OCI-LY1 (cell line): ENCODE data around the gene HSPH1.

Experiments used
- H2AFZ ChIP-seq: fragments of 200-600 bp; sonication (generic), shearing (Covaris generic); 2 replicates; pipeline ENCODE4 v1.6.0; 2014; ENCODE audit warnings: antibody characterized with exemption, mild to moderate bottlenecking, low read length
- H3F3A ChIP-seq: fragments of 200-600 bp; sonication (generic), shearing (Covaris generic); 2 replicates; pipeline ENCODE4 v1.6.0; 2014; ENCODE audit warnings: mild to moderate bottlenecking, antibody characterized with exemption, low read length, moderate library complexity; ENCODE audit not compliant: insufficient read depth
- H3K27ac ChIP-seq: fragments of 200-600 bp; sonication (generic); 2 replicates; pipeline ENCODE4 v1.5.1; 2014; ENCODE audit warnings: low read length, mixed run types, mild to moderate bottlenecking, low read depth; ENCODE audit not compliant: poor library complexity, severe bottlenecking
- H3K27me3 ChIP-seq: fragments of 200-600 bp; sonication (generic); 2 replicates; pipeline ENCODE4 v1.6.0; 2014; ENCODE audit warnings: antibody characterized with exemption, mild to moderate bottlenecking, low read length, moderate library complexity; ENCODE audit not compliant: insufficient read depth
- H3K36me3 ChIP-seq: fragments of 200-600 bp; sonication (generic); 2 replicates; pipeline ENCODE4 v1.6.1; 2014; ENCODE audit warnings: mild to moderate bottlenecking, antibody characterized with exemption, low read length, moderate library complexity, mixed read lengths; ENCODE audit not compliant: insufficient read depth
- H3K4me1 ChIP-seq: fragments of 200-600 bp; sonication (generic); 2 replicates; pipeline ENCODE4 v1.5.1; 2014; ENCODE audit warnings: mild to moderate bottlenecking, low read length, moderate library complexity; ENCODE audit not compliant: insufficient read depth, severe bottlenecking
- H3K4me2 ChIP-seq: fragments of 200-600 bp; sonication (generic), shearing (Covaris generic); 2 replicates; pipeline ENCODE4 v1.6.1; 2014; ENCODE audit warnings: low read length
- H3K4me3 ChIP-seq: fragments of 200-600 bp; sonication (generic); 2 replicates; pipeline ENCODE4 v1.5.1; 2014; ENCODE audit warnings: low read length, low read depth, mild to moderate bottlenecking, mixed read lengths; ENCODE audit not compliant: poor library complexity, severe bottlenecking
- H3K79me2 ChIP-seq: fragments of 200-600 bp; shearing (Covaris generic); 2 replicates; pipeline ENCODE4 v1.6.1; 2016; ENCODE audit warnings: mixed run types, low read length, mixed read lengths; ENCODE audit not compliant: insufficient read depth
- H3K9ac ChIP-seq: fragments of 200-600 bp; sonication (generic), shearing (Covaris generic); 2 replicates; pipeline ENCODE4 v1.6.1; 2014; ENCODE audit warnings: mild to moderate bottlenecking, low read length, mixed read lengths
- H3K9me2 ChIP-seq: fragments of 200-600 bp; sonication (generic), shearing (Covaris generic); 2 replicates; pipeline ENCODE4 v1.6.1; 2014; ENCODE audit warnings: low read depth, mild to moderate bottlenecking, low read length, mixed read lengths
- H3K9me3 ChIP-seq: fragments of 200-600 bp; shearing (Covaris generic); 2 replicates; pipeline ENCODE4 v1.6.1; 2014; ENCODE audit warnings: low read length, mixed read lengths
- H4K20me1 ChIP-seq: fragments of 200-600 bp; sonication (generic), shearing (Covaris generic); 2 replicates; pipeline ENCODE4 v1.6.0; 2016; ENCODE audit warnings: mild to moderate bottlenecking, low read length; ENCODE audit not compliant: insufficient read depth
- CTCF ChIP-seq: fragments of 200-600 bp; sonication (generic), shearing (Covaris generic); IDR thresholded peaks from 2 replicates; pipeline ENCODE4 v1.5.1; 2017; ENCODE audit warnings: mild to moderate bottlenecking, antibody characterized with exemption, low read length, moderate library complexity, mixed read lengths
- EZH2 ChIP-seq: fragments of 200-600 bp; sonication (generic), shearing (Covaris generic); IDR thresholded peaks from 2 replicates; pipeline ENCODE4 v1.8.0; 2017; ENCODE audit warnings: borderline replicate concordance, mixed run types, mild to moderate bottlenecking, antibody characterized with exemption, low read length, moderate library complexity, mixed read lengths

Gene HSPH1

GRCh38 chr13:31150315-31150985 lies 11.3 kb downstream of the HSPH1 start:
- Histone ChIP-seq H2AFZ (no peak overlapping the region), H3K36me3 (peaks cover 100% of the 10 kb centered on the region), H3K27ac (no peak overlapping the region), H4K20me1 (no peaks in the 10 kb centered on the region), H3K9ac (no peak overlapping the region), H3F3A (no peaks in the 10 kb centered on the region), H3K4me1 (no peaks in the 10 kb centered on the region), H3K79me2 (no peaks in the 10 kb centered on the region), H3K4me2 (no peak overlapping the region), H3K9me2 (no peaks in the 10 kb centered on the region), H3K4me3 (no peak overlapping the region), H3K9me3 (no peaks in the 10 kb centered on the region), H3K27me3 (no peaks in the 10 kb centered on the region)
- TF ChIP-seq CTCF, result no peak
- TF ChIP-seq EZH2, result no peak

- Histone ChIP-seq H2AFZ (no peak overlapping the region), H3K36me3 (peaks cover 100% of the 10 kb centered on the region), H3K9ac (no peak overlapping the region), H4K20me1 (no peaks in the 10 kb centered on the region), H3K9me3 (no peaks in the 10 kb centered on the region), H3K4me3 (no peak overlapping the region), H3F3A (no peaks in the 10 kb centered on the region), H3K4me2 (no peak overlapping the region), H3K27me3 (no peaks in the 10 kb centered on the region), H3K4me1 (no peaks in the 10 kb centered on the region), H3K27ac (no peak overlapping the region), H3K79me2 (no peaks in the 10 kb centered on the region), H3K9me2 (no peaks in the 10 kb centered on the region)
- TF ChIP-seq CTCF, result no peak
- TF ChIP-seq EZH2, result no peak
Observed at GRCh38 chr13:31149604-31150003, 12.1 kb downstream of the HSPH1 start.

- no peaks in the 10 kb centered on the region for H3K9me3 ChIP-seq
- H3K27me3 ChIP-seq, result no peaks in the 10 kb centered on the region
- no peaks in the 10 kb centered on the region for H3F3A ChIP-seq
- H3K4me2 ChIP-seq, result no peak overlapping the region
- H3K9me2 ChIP-seq, result no peaks in the 10 kb centered on the region
- no peaks in the 10 kb centered on the region for H4K20me1 ChIP-seq
- H3K27ac ChIP-seq, result no peak overlapping the region
- no peak overlapping the region for H3K4me3 ChIP-seq
- H2AFZ ChIP-seq, result no peak overlapping the region
- no peaks in the 10 kb centered on the region for H3K79me2 ChIP-seq
- H3K9ac ChIP-seq, result no peak overlapping the region
- H3K4me1 ChIP-seq, result no peaks in the 10 kb centered on the region
- TF ChIP-seq EZH2 (no peak), CTCF (no peak)
- H3K36me3 ChIP-seq, result peaks cover 100% of the 10 kb centered on the region
Observed at GRCh38 chr13:31145417-31145816, 16.3 kb downstream of the HSPH1 start.
